ENCODE measurements around the gene CAPN15. TPM values are rescaled to one million over a fixed set of nuclear protein-coding genes. Genes with fewer than 3 reads are reported as not detected.

CAPN15 gene
- polyA plus RNA-seq, 2 of the 4 experiments (the other 2 are of a cell fraction) = 11.4 to 33.3 TPM

- TF ChIP-seq EHMT2 (IDR thresholded peaks at IDR 0.05; ENCODE audit: low read depth) = no peak
- TF ChIP-seq RCOR1 (IDR thresholded peaks at IDR 0.05; ENCODE audit: low read depth, low read length) = no peak
- TF ChIP-seq POLR2AphosphoS2 (conservative IDR thresholded peaks at IDR 0.05; ENCODE audit: low read length) = no peak
- TF ChIP-seq ZC3H11A (IDR thresholded peaks at IDR 0.05) = no peak
- no peak for TF ChIP-seq JUN (IDR thresholded peaks at IDR 0.05)
- no peak for TF ChIP-seq HOXB13 (CRISPR knock-in tag; IDR thresholded peaks at IDR 0.05; ENCODE audit: low read depth)
- no peak for TF ChIP-seq NFE2L2 (conservative IDR thresholded peaks at IDR 0.05; ENCODE audit: low read length)
- TF ChIP-seq NPAS2 (CRISPR knock-in tag; IDR thresholded peaks at IDR 0.05; ENCODE audit: borderline replicate concordance) = no peak
- TF ChIP-seq ATOH8 (CRISPR knock-in tag; IDR thresholded peaks at IDR 0.05; ENCODE audit: low read depth) = no peak
- no peak for TF ChIP-seq E2F6 (IDR thresholded peaks at IDR 0.05; ENCODE audit: borderline replicate concordance, low read depth)
- TF ChIP-seq CTCF (IDR thresholded peaks at IDR 0.05) = no peak
- TF ChIP-seq BCL3 (IDR thresholded peaks at IDR 0.05) = no peak
- no peak for TF ChIP-seq RAD21 (conservative IDR thresholded peaks at IDR 0.05 in 1 of 2, IDR thresholded peaks at IDR 0.05 in 1 of 2)
- TF ChIP-seq ELK1 (IDR thresholded peaks at IDR 0.05; ENCODE audit: low read depth, low read length) = no peak
- no peak for TF ChIP-seq KDM1A (IDR thresholded peaks at IDR 0.05; ENCODE audit: low read depth)
- peak overlapping the region; percentile 95 to 97 for H3K27ac ChIP-seq
- POLR2A ChIA-PET = no interaction called here
- H3K4me3 ChIP-seq = peak overlapping the region; percentile 96
- peaks cover 42% of the 10 kb centered on the region for H3K4me1 ChIP-seq
- DNase-seq (ENCODE audit: low read depth in 1 of 2, low spot score in 1 of 2) (no peak), FAIRE-seq (no peak), ATAC-seq (no peak)
- H3K9me3 ChIP-seq = no peaks in the 10 kb centered on the region
- peak overlapping the region; percentile 89 for H3K4me2 ChIP-seq
- WGBS (ENCODE audit: missing lambda C conversion rate) = 63% methylated on average over 9 of the region's 12 CpGs
- CTCF ChIA-PET = interaction anchor here (0.9 to 3.2 kb wide), 4 partner anchors 11 to 422 kb away, joined by 3 to 11 read pairs (median 4); no protein-coding TSS in a partner anchor
These were observed 1.6 kb downstream of the CAPN15 start for GRCh38 chr16:529012-529575.

GRCh38 chr16:530111-530817, 2.8 kb downstream of the CAPN15 start:
- H3K4me2 ChIP-seq = no peak overlapping the region
- H3K27ac ChIP-seq = no peak overlapping the region
- CTCF ChIA-PET = interaction anchor here (3.2 kb wide), 1 partner anchor 16 kb away, joined by 11 read pairs; no protein-coding TSS in a partner anchor
- WGBS (ENCODE audit: missing lambda C conversion rate) = 94% methylated on average over 17 of the region's 23 CpGs
- no peak overlapping the region for H3K4me3 ChIP-seq
- no peaks in the 10 kb centered on the region for H3K9me3 ChIP-seq
- TF ChIP-seq HMGXB4 (CRISPR knock-in tag; IDR thresholded peaks at IDR 0.05; ENCODE audit: borderline replicate concordance) (no peak), RFX5 (IDR thresholded peaks at IDR 0.05) (no peak), CBX8 (IDR thresholded peaks at IDR 0.05) (no peak), MYC (IDR thresholded peaks at IDR 0.05; ENCODE audit: borderline replicate concordance, low read length) (no peak), RAD21 (conservative IDR thresholded peaks at IDR 0.05 in 1 of 2, IDR thresholded peaks at IDR 0.05 in 1 of 2) (no peak), EHMT2 (IDR thresholded peaks at IDR 0.05; ENCODE audit: low read depth) (no peak), NPAS2 (CRISPR knock-in tag; IDR thresholded peaks at IDR 0.05; ENCODE audit: borderline replicate concordance) (no peak), NR3C1 (IDR thresholded peaks at IDR 0.05) (no peak), CBX2 (IDR thresholded peaks at IDR 0.05; ENCODE audit: borderline replicate concordance, low read depth) (no peak), BCL3 (IDR thresholded peaks at IDR 0.05) (no peak), BHLHE40 (IDR thresholded peaks at IDR 0.05; ENCODE audit: low read depth, low read length) (no peak), HOXA7 (CRISPR knock-in tag; IDR thresholded peaks at IDR 0.05) (no peak)
- FAIRE-seq = no peak
- peaks cover 49% of the 10 kb centered on the region for H3K4me1 ChIP-seq
- POLR2A ChIA-PET = no interaction called here
- no peak for DNase-seq (ENCODE audit: low read depth in 1 of 2, low spot score in 1 of 2)
- no peak for ATAC-seq
